ENCODE results near the gene AZIN2. TPM values are rescaled to one million over a fixed set of nuclear protein-coding genes. Genes with fewer than 3 reads are reported as not detected.
"Not testable (repeated sequence)": the region's sequence is repeated elsewhere in the genome, so short reads cannot be mapped to it uniquely, and the experiment has no call there.

Gene AZIN2
- total and polyA plus RNA-seq, 2 donors (not counting 3 experiments of a cell fraction or from before 2014, with no cell fraction given) = 0.91 to 1.4 TPM

- BruUV-seq (replicated peaks) = no TSS peak
- Histone ChIP-seq H2AFZ (ENCODE audit: low read depth, low read length) (no peak overlapping the region), H3K79me2 (ENCODE audit: control insufficient read depth, insufficient read depth, low read length) (no peaks in the 10 kb centered on the region), H3K27me3 (ENCODE audit: control insufficient read depth in 2 of 2, insufficient read depth in 2 of 2, low read length in 2 of 2) (no peaks in the 10 kb centered on the region), H3K27ac (ENCODE audit: insufficient read depth, low read depth, low read length) (no peak overlapping the region), H3K36me3 (ENCODE audit: control insufficient read depth in 2 of 2, extremely low read depth in 1 of 2, insufficient read depth in 2 of 2, low read length in 2 of 2) (no peaks in the 10 kb centered on the region), H3K9me3 (replicated peaks; ENCODE audit: control insufficient read depth, insufficient read depth, low read length) (peaks cover 5% of the 10 kb centered on the region), H3K9ac (replicated peaks; ENCODE audit: extremely low read depth, insufficient read depth, low read length) (no peak overlapping the region), H4K20me1 (replicated peaks; ENCODE audit: control insufficient read depth, extremely low read depth, insufficient read depth, low read length) (no peaks in the 10 kb centered on the region), H3K4me1 (ENCODE audit: control insufficient read depth, extremely low read depth, insufficient read depth, low read length) (no peaks in the 10 kb centered on the region), H3K9me1 (replicated peaks; ENCODE audit: control insufficient read depth, extremely low read depth, insufficient read depth, low read length) (no peaks in the 10 kb centered on the region), H3K4me3 (replicated peaks in 1 of 3; ENCODE audit: insufficient read depth in 1 of 3, low read depth in 1 of 3, low read length in 3 of 3) (no peak overlapping the region), H3K4me2 (ENCODE audit: insufficient read depth, low read length) (no peak overlapping the region)
- FAIRE-seq (no peak), DNase-seq (ENCODE audit: low read depth, low spot score) (no peak)
- CTCF ChIA-PET = interaction anchor here (1.7 kb wide), 1 partner anchor 129 kb away, joined by 6 read pairs; no protein-coding TSS in a partner anchor
- intact Hi-C loops (cut with micrococcal nuclease) = no loop called here
- no peak for TF ChIP-seq EZH2 (IDR thresholded peaks at IDR 0.05; ENCODE audit: borderline replicate concordance, low read depth, low read length, severe bottlenecking)
- dilution Hi-C loops (cut with MboI; ENCODE audit: extremely low pct_ligation_motif_present, low sequenced_read_pairs) = no loop called here
- POLR2A ChIA-PET = no interaction called here
Measured at GRCh38 chr1:33061834-33062233, 19.1 kb upstream of the AZIN2 start.

GRCh38 chr1:33064284-33064683 is 16.7 kb upstream of the AZIN2 start:
- FAIRE-seq; H3K9me3 ChIP-seq (replicated peaks; ENCODE audit: control insufficient read depth, insufficient read depth, low read length); H3K4me3 ChIP-seq (replicated peaks in 1 of 3; ENCODE audit: insufficient read depth in 1 of 3, low read depth in 1 of 3, low read length in 3 of 3); H3K79me2 ChIP-seq (ENCODE audit: control insufficient read depth, insufficient read depth, low read length); H3K9ac ChIP-seq (replicated peaks; ENCODE audit: extremely low read depth, insufficient read depth, low read length); BruUV-seq (replicated peaks); H3K4me2 ChIP-seq (ENCODE audit: insufficient read depth, low read length); H3K4me1 ChIP-seq (ENCODE audit: control insufficient read depth, extremely low read depth, insufficient read depth, low read length); H3K9me1 ChIP-seq (replicated peaks; ENCODE audit: control insufficient read depth, extremely low read depth, insufficient read depth, low read length); H3K27me3 ChIP-seq (ENCODE audit: control insufficient read depth in 2 of 2, insufficient read depth in 2 of 2, low read length in 2 of 2); DNase-seq (ENCODE audit: low read depth, low spot score); H4K20me1 ChIP-seq (replicated peaks; ENCODE audit: control insufficient read depth, extremely low read depth, insufficient read depth, low read length); H3K27ac ChIP-seq (ENCODE audit: insufficient read depth, low read depth, low read length); H3K36me3 ChIP-seq (ENCODE audit: control insufficient read depth in 2 of 2, extremely low read depth in 1 of 2, insufficient read depth in 2 of 2, low read length in 2 of 2); H2AFZ ChIP-seq (ENCODE audit: low read depth, low read length); dilution Hi-C loops (cut with MboI; ENCODE audit: extremely low pct_ligation_motif_present, low sequenced_read_pairs); POLR2A ChIA-PET; intact Hi-C loops (cut with micrococcal nuclease): not testable (repeated sequence)
- CTCF ChIA-PET = interaction anchor here (1.4 kb wide), 1 partner anchor 131 kb away, joined by 3 read pairs; no protein-coding TSS in a partner anchor
